Ammon's horn (tissue), 1 donor: ENCODE results near the gene NKX6-1.

Experiments
- DNase-seq: peaks from one replicate; pipeline ENCODE4 v3.0.0-alpha.2; 2016; ENCODE audit warnings: low spot score

Gene NKX6-1

GRCh38 chr4:84498203-84498934 lies 723 bp downstream of the NKX6-1 start:
- no peak for DNase-seq

GRCh38 chr4:84497504-84498202 lies 1.4 kb downstream of the NKX6-1 start:
- DNase-seq: no peak

- DNase-seq: no peak
Observed at GRCh38 chr4:84496706-84497503, 2.2 kb downstream of the NKX6-1 start.

- no peak for DNase-seq
Observed at GRCh38 chr4:84496331-84496705, 2.8 kb downstream of the NKX6-1 start.

GRCh38 chr4:84495794-84496261 lies 3.3 kb downstream of the NKX6-1 start:
- DNase-seq: no peak

GRCh38 chr4:84495118-84495793 lies 3.8 kb downstream of the NKX6-1 start:
- DNase-seq: no peak

DNA sequence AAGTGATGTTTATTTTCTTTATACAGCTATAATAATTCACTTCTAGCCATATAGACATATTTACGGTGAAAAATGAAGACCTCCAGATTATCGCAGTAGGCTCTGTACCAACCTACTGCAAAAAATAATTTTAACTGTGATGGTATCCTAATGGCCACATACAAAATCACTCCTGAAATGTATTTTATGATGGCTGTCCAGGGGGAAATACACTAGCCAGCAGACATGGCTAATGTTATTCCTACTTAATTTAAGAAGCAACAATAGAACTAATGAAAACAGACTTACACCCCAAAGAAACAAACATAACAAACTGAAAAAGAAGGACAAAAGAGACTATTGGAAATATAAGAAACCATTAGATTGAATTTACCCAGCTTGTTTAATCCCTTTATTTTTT lies 4.6 kb downstream of the NKX6-1 start:
- DNase-seq: no peak

- DNase-seq: no peak
Observed at GRCh38 chr4:84494076-84494475, 5.0 kb downstream of the NKX6-1 start.

GRCh38 chr4:84493092-84493850 lies 5.8 kb downstream of the NKX6-1 start:
- no peak for DNase-seq

DNA sequence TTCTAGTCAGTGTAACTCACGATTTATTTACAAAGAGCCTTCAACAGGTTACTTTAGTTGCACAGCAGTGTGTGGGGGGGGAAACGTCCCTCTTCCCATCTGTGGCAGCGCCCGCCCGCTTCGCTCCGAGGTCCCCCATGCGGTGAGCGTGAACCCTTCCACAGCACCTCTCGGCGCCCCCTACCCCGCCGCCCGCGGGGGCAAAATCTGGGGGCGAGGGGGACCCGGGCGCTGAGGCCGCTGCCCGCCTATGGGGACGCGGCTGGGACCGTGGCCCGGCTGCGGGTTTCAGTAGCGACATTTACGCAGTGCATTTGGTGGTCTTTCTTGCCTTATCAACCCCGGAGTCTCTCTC lies 6.4 kb downstream of the NKX6-1 start:
- DNase-seq: no peak

DNA sequence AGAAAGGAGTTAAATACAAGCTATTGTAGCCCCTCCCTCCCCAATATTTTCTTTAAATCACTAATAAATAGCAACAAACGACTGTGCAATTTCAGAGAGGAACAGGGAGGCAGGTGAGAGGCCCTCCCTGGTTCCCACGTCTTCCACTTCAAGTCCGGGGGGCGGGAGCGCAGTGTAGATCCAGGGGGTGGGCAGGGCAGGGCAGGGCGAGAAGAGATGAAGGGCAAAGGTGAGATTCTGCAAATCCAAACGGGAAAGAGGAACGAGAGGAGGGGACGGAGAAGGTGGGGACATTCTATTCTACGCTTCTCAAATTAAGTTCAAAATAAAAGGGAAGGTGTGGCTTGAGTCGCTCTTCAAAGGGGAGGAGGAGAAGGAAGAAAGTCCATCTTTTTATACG lies 6.8 kb downstream of the NKX6-1 start:
- no peak for DNase-seq

DNA sequence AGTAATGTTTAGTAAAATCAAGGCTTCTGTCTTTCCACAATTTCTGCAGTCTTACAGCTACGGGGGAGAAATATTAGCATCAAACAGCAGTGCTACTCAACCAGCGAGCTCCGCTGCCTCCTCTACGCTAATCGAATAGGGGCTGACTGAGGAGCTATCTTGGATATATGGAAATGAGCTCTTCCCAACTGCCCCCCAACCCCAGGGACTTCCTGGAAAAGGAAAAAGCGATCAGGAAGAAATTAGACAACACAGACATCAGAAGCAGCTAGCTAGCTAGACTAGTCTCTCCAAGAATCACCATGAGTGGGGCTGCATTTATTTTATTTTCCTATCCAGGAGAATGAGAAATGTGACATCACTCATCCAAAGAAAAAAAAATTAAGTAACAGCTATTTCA lies 7.6 kb downstream of the NKX6-1 start:
- DNase-seq: no peak

DNA sequence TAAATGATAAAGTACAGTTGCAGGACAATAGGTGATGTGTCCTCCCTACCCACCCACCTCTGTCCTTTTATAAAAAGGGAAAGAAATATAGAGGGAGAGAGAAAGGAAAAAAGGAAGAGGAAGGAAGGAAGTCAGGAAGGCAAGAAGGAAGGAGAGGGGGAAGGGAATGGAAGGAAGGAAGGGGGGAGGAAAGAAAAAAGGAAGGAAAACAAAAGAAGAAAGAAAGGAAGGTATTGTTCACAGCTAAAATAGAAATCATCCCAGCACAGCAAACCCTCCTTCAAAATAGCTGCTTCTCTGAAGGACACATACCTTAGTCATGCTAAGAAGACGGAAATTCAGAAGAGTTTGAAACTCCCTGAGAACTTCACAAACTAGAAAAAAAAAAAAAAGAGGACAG lies 8.4 kb downstream of the NKX6-1 start:
- no peak for DNase-seq

DNA sequence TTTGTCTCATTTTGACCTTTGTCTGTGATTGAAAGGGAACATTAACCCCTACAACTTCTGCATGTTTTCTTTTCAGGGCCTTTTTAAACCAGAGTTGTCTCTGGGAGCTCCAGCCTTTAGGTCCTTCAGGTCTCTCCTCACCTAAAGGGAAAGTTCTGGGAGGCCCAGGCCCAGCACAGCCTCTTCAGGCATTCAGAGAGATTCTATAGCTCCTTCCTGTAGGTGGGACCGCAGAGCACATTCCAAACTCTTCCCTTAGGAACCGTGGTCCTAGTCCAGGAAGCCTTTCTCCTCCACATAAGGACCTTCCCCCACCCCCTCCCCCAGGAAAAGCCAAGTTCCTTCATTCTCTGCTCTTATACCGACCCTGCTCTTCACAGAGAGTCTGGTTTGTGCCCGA lies 14.9 kb downstream of the NKX6-1 start:
- DNase-seq: no peak

DNA sequence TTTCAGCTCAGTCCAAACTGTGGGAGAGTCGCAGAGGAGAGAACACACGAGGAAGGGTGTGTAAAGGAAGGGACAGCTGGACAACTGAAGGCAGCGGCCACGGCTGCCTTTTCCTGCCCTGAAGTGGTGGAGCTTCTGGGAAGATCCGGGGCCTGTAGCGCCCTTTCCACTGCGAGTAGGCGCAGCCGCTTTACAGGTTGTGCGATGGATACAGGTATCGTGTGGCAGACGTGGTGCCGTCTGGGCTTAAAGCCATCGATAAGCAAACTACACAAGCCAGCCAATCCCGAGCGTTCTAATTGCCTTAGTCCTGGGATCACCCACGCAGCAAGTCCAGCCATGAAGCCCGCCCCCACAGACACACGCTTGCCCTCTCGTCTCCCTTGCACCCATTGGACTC lies 15.4 kb downstream of the NKX6-1 start:
- no peak for DNase-seq

- no peak for DNase-seq
Observed at GRCh38 chr4:84482564-84483563, 16.2 kb downstream of the NKX6-1 start.

DNA sequence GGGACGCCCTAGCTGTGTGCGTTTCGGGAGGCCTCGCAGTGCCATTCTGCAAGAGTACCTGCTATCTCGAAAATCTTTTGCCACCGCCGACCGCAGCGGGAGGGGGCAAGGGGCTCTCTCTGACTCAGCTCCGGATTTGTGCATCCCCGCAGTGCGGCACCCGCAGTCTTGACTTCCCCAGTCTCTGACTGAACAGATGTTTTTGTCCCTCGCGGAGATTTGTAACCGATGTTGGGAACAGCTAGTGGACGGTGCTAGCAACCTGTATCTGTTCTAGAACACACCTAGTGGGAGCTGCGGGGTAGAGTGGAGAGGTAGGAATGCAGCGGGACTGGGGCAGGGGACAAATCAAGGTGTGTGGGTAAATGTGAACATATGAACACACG lies 17.2 kb downstream of the NKX6-1 start:
- no peak for DNase-seq

GRCh38 chr4:84481077-84481859 lies 17.8 kb downstream of the NKX6-1 start:
- no peak for DNase-seq

DNA sequence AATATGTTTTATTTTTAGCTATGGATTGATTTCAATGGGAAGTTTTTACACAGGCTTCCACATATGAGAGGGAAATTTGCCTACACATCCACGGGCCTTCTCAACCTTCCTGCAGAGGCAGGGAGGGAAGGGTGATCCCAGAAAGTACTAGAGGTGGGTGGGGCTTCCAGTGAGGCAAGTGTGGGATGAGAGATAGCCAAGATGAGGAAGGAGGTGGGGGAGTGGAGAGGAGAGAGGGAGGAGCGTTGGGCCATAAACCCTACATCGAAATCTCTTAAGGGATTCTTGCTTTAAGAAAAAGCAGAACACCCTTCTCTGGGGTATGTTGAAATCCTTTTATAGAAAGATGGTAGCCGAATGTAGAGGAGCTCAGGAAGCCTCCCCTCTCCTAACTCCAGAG lies 19.0 kb downstream of the NKX6-1 start:
- no peak for DNase-seq

DNA sequence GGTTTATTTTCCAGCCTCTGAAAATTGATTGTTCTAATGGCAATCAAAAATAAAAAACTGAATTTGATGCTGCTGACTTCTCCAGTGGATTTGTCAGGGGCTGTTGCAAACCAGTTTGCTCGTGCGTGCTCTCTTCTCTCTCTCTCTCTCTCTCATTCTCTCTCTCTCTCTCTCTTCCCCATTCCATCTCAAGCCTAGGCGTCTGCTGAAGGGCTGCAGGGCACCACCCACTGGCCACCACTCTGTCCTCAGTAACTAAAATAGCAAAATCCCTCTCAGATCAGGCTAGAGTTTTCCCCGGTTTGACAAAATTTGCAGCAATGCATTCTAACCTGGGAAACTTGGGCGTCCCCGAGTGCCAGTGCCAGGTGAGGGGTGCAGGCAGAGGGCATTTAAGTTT lies 19.4 kb downstream of the NKX6-1 start:
- DNase-seq: no peak
